Spleen (tissue), 7 donors: ENCODE measurements around the gene PFKP.

Experiments
- POLR2A ChIP-seq, 3 donors: fragments of 450-650 bp; IDR thresholded peaks; one replicate each; pipeline ENCODE4 v1.5.1; 2017; ENCODE audit warnings: antibody characterized with exemption in 3 of 3, mild to moderate bottlenecking in 1 of 3
- TF ChIP-seq, protein P1 (sequence below), 11 experiments: fragments of 200-600 bp in 7 of 11; fragments of 450-650 bp in 4 of 11; sonication (generic) in 4 of 11; IDR thresholded peaks in 8 of 11; conservative IDR thresholded peaks in 3 of 11; 1 replicate in 7 of 11; 2 replicates in 4 of 11; pipeline versions ENCODE4 v1.4.0 to v1.8.0; 2016 to 2021; ENCODE audit warnings: antibody characterized with exemption in 11 of 11, inconsistent platforms in 4 of 11, mild to moderate bottlenecking in 1 of 11
- donor health status: DM: no; HTN: no; CAD: no; lungs with moderate emphysema.
- donor health status: DM: no; HTN: no; CAD: no.
- donor health status: DM: no; HTN: no; CAD: no.

DNA sequence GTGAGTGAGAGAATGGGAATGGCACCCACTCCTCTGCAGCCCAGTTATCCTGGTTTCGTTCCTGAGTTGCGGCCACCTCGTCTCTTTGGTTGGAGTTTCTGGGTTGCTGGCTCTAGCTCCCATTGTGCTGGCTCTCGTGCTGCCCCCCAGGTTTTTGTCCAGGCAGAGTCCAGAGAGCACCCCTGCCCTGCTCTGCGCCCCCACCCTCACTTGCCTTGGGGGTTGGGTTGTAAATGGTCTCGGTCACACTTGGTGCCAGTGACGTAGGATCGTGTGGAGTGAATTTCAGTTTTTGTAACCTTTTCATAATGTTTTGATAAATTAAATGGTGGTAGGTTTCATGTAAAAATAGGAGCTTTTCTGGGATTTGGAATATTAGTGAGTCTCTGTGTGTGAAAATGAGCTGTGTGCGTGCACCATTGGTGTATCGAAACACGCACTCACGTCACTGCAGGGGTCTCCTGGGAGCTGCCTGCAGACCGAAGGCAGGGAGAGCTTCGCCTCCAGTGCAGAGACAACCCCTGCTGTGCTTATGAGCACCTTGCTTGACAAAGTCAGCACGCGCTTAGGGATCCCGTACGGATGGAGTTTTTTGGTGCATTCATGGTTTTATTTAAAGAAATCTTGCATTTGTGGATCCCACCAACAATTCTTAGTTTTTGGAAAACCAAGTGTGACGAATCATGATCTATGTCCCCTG is 32.9 kb downstream of the PFKP start:
- TF ChIP-seq, protein P1, sequence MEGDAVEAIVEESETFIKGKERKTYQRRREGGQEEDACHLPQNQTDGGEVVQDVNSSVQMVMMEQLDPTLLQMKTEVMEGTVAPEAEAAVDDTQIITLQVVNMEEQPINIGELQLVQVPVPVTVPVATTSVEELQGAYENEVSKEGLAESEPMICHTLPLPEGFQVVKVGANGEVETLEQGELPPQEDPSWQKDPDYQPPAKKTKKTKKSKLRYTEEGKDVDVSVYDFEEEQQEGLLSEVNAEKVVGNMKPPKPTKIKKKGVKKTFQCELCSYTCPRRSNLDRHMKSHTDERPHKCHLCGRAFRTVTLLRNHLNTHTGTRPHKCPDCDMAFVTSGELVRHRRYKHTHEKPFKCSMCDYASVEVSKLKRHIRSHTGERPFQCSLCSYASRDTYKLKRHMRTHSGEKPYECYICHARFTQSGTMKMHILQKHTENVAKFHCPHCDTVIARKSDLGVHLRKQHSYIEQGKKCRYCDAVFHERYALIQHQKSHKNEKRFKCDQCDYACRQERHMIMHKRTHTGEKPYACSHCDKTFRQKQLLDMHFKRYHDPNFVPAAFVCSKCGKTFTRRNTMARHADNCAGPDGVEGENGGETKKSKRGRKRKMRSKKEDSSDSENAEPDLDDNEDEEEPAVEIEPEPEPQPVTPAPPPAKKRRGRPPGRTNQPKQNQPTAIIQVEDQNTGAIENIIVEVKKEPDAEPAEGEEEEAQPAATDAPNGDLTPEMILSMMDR (IDR thresholded peaks at IDR 0.05 in 8 of 11, conservative IDR thresholded peaks at IDR 0.05 in 3 of 11): no peak
- TF ChIP-seq POLR2A (IDR thresholded peaks at IDR 0.05): no peak
